K562 (cell line): ENCODE measurements around the gene MND1. TPM values are rescaled to one million over a fixed set of nuclear protein-coding genes. Genes with fewer than 3 reads are reported as not detected.

Experiments
- ATAC-seq: fragments of 200-7000 bp; cut with Tn5 transposase; 3 replicates; pipeline ENCODE4 v1.9.1; 2020; ENCODE audit warnings: moderate library complexity
- BruUV-seq: library from RNA; stranded (reverse); fragments of 400-500 nt; replicated peaks from 2 replicates; lab custom pipeline; 2021; lab: Mats Ljungman, UMichigan
- CTCF ChIA-PET: fragments of 300-600 bp; formaldehyde crosslinking; extraction: SDS; loops from one replicate; lab custom pipeline; 2021; ENCODE audit warnings: low intra/inter-chr PET ratio; lab: Yijun Ruan, JAX
- POLR2A ChIA-PET: fragments of 300-600, 350-650 bp; sonication (Branson Sonifier 250); formaldehyde crosslinking; extraction: SDS; loops from one replicate; lab custom pipeline; 2021; ENCODE audit warnings: antibody characterized with exemption, inconsistent platforms; lab: Yijun Ruan, JAX
- DNase-seq, 4 experiments: peaks; one replicate each; pipeline versions ENCODE4 v3.0.0 to v3.0.0-alpha.2; 2011 to 2018; ENCODE audit warnings: low spot score in 3 of 4, mixed read lengths in 3 of 4; ENCODE audit errors: extremely low read depth in 1 of 4
- FAIRE-seq: peaks from 2 replicates; lab custom pipeline; 2011; peaks lifted over from hg19 to GRCh38; lab: Jason Lieb, UNC
- H2AFZ ChIP-seq: 2 replicates; pipeline ENCODE4 v1.6.0; 2011; ENCODE audit warnings: low read depth, low read length, control low read depth, inconsistent platforms
- H3K27ac ChIP-seq: fragments of 200-600 bp; 3 replicates; pipeline ENCODE4 v1.8.0; 2011; ENCODE audit warnings: low read depth, mild to moderate bottlenecking, control low read depth, inconsistent platforms, low read length, moderate library complexity, mixed read lengths; ENCODE audit errors: extremely low read depth
- H3K27me3 ChIP-seq, 2 experiments: fragments of 300-600 bp in 1 of 2; 2 replicates in 1 of 2; 3 replicates in 1 of 2; pipeline versions ENCODE4 v1.6.0 to v1.8.0; 2011; ENCODE audit warnings: inconsistent platforms in 2 of 2, low read length in 2 of 2, mild to moderate bottlenecking in 1 of 2, mixed read lengths in 1 of 2, moderate library complexity in 1 of 2; ENCODE audit not compliant: control insufficient read depth in 2 of 2, insufficient read depth in 2 of 2
- H3K36me3 ChIP-seq: fragments of 300-600 bp; 3 replicates; pipeline ENCODE4 v1.8.0; 2011; ENCODE audit warnings: mild to moderate bottlenecking, low read length, inconsistent platforms; ENCODE audit not compliant: control insufficient read depth, insufficient read depth
- H3K4me1 ChIP-seq, 2 experiments: fragments of 200-600 bp in 1 of 2; replicated peaks in 1 of 2; 2 replicates in 1 of 2; 3 replicates in 1 of 2; pipeline versions ENCODE4 v1.5.1 to v1.8.0; 2011; ENCODE audit warnings: inconsistent platforms in 2 of 2, low read length in 2 of 2, mild to moderate bottlenecking in 1 of 2, mixed read lengths in 1 of 2, moderate library complexity in 1 of 2; ENCODE audit not compliant: control insufficient read depth in 2 of 2, insufficient read depth in 2 of 2
- H3K4me2 ChIP-seq: 2 replicates; pipeline ENCODE4 v1.6.1; 2011; ENCODE audit warnings: low read length, control low read depth, inconsistent platforms, mixed read lengths; ENCODE audit not compliant: insufficient read depth
- H3K4me3 ChIP-seq: fragments of 200-600 bp; sonication (generic), shearing (Covaris generic); 2 replicates; pipeline ENCODE4 v1.5.1; 2016; ENCODE audit warnings: control low read depth, inconsistent platforms
- H3K79me2 ChIP-seq: fragments of 200-600 bp; 3 replicates; pipeline ENCODE4 v1.8.0; 2011; ENCODE audit warnings: low read length, inconsistent platforms; ENCODE audit not compliant: control insufficient read depth, insufficient read depth
- H3K9ac ChIP-seq, 2 experiments: 2 replicates each; pipeline versions ENCODE4 v1.6.0 to v1.6.1; 2011; ENCODE audit warnings: low read depth in 2 of 2, low read length in 2 of 2, control low read depth in 1 of 2, inconsistent platforms in 1 of 2, mild to moderate bottlenecking in 1 of 2, mixed read lengths in 1 of 2; ENCODE audit not compliant: insufficient read depth in 1 of 2
- H3K9me1 ChIP-seq: one replicate; pipeline ENCODE4 v1.6.0; 2011; ENCODE audit warnings: inconsistent platforms, mild to moderate bottlenecking, low read length, moderate library complexity; ENCODE audit not compliant: control insufficient read depth, insufficient read depth
- H3K9me3 ChIP-seq: replicated peaks from 2 replicates; pipeline ENCODE4 v1.5.1; 2011; ENCODE audit warnings: low read depth, low read length, inconsistent platforms; ENCODE audit not compliant: control insufficient read depth, insufficient read depth
- H4K20me1 ChIP-seq: replicated peaks from 2 replicates; pipeline ENCODE4 v1.6.1; 2011; ENCODE audit warnings: low read length, inconsistent platforms, mixed read lengths; ENCODE audit not compliant: control insufficient read depth, insufficient read depth
- GABPA ChIP-seq: fragments of 200-800 bp; sonication (Bioruptor generic); conservative IDR thresholded peaks from 2 replicates; pipeline ENCODE4 v1.6.1; 2016; ENCODE audit warnings: low read depth, missing genetic modification characterization, missing compliant biosample characterization
- PHF20 ChIP-seq: fragments of 450-650 bp; IDR thresholded peaks from 2 replicates; pipeline ENCODE4 v1.6.1; 2018; ENCODE audit not compliant: partially characterized antibody
- PTTG1 ChIP-seq: fragments of 450-650 bp; IDR thresholded peaks from 2 replicates; pipeline ENCODE4 v1.6.1; 2016; ENCODE audit warnings: low read depth, mild to moderate bottlenecking, missing genetic modification characterization, missing compliant biosample characterization
- SPI1 ChIP-seq: IDR thresholded peaks from 2 replicates; pipeline ENCODE4 v1.6.1; 2011; ENCODE audit warnings: low read depth, low read length, control low read depth, borderline replicate concordance
- STAT5A ChIP-seq: IDR thresholded peaks from 2 replicates; pipeline ENCODE4 v1.6.1; 2012; ENCODE audit warnings: low read length, inconsistent platforms, borderline replicate concordance
- ZFP30 ChIP-seq: fragments of 250-450 bp; sonication (Bioruptor Pico); IDR thresholded peaks from 2 replicates; pipeline ENCODE4 v1.8.0; 2022; ENCODE audit warnings: moderate library complexity, mild to moderate bottlenecking, inconsistent platforms, borderline replicate concordance
- WGBS: fragments of 100-300 bp; shearing (Covaris generic); methylation state at CpG from one replicate; pipeline ENCODE4 v1.1.6; 2016; ENCODE audit warnings: low coverage, mixed read lengths; ENCODE audit not compliant: insufficient coverage; ENCODE audit errors: missing lambda C conversion rate; 5-methylcytosine and 5-hydroxymethylcytosine counted together
- in situ Hi-C: fragments of 300-500 bp; cut with MboI; formaldehyde crosslinking; loops from 4 replicates; pipeline ENCODE4 v1.15.0; 2018; ENCODE audit warnings: inconsistent platforms, mixed read lengths
- intact Hi-C: fragments of 100-400 bp; cut with micrococcal nuclease; formaldehyde crosslinking; loops from 2 replicates; pipeline ENCODE4 v1.14.2; 2022
- polyA plus RNA-seq, 8 experiments: library from polyadenylated mRNA; depleted of rRNA in 4 of 8; stranded (reverse) in 5 of 8; unstranded in 3 of 8; fragments of >200 nt; fragmentation: Nextera tagmentation in 2 of 8; fragmentation: Illumina TruSeq in 1 of 8; extraction: Ambion mirVana in 2 of 8; extraction: Trizol in 1 of 8; gene quantifications; 2 replicates each; pipeline versions ENCODE4 v1.2.1 to v1.2.3, GENCODE V29; 2011 to 2014; ENCODE audit warnings: inconsistent platforms in 1 of 8, missing spikeins in 1 of 8
- total RNA-seq, 7 experiments: library from RNA; depleted of rRNA in 6 of 7; stranded (reverse); fragments of >200 nt in 6 of 7; fragmentation: Illumina TruSeq in 2 of 7; extraction: Trizol in 2 of 7; gene quantifications; 2 replicates each; pipeline versions ENCODE4 v1.2.1 to v1.2.3, GENCODE V29; 2011 to 2021; ENCODE audit warnings: low replicate concordance in 1 of 7
- TF ChIP-seq, protein P1 (sequence below), 2 experiments: fragments of 200-800 bp in 1 of 2; sonication (Bioruptor generic) in 1 of 2; sonication (generic) in 1 of 2; formaldehyde crosslinking in 1 of 2; IDR thresholded peaks in 1 of 2; conservative IDR thresholded peaks in 1 of 2; 2 replicates each; pipeline versions ENCODE4 v1.5.0 to v1.6.1; 2016 to 2020; ENCODE audit warnings: missing compliant biosample characterization in 1 of 2, missing genetic modification characterization in 1 of 2, missing genetic modification reagents in 1 of 2
- TF ChIP-seq, protein P2 (sequence below): fragments of 450-650 bp; formaldehyde crosslinking; IDR thresholded peaks from 2 replicates; pipeline ENCODE4 v1.4.0; 2020; ENCODE audit warnings: mild to moderate bottlenecking, mixed read lengths

Gene MND1
- total and polyA plus RNA-seq, 9 of the 15 experiments (the other 6 are each of a cell fraction or from before 2014, with no cell fraction given): 35.3 to 94.1 (median 59.9) TPM

DNA sequence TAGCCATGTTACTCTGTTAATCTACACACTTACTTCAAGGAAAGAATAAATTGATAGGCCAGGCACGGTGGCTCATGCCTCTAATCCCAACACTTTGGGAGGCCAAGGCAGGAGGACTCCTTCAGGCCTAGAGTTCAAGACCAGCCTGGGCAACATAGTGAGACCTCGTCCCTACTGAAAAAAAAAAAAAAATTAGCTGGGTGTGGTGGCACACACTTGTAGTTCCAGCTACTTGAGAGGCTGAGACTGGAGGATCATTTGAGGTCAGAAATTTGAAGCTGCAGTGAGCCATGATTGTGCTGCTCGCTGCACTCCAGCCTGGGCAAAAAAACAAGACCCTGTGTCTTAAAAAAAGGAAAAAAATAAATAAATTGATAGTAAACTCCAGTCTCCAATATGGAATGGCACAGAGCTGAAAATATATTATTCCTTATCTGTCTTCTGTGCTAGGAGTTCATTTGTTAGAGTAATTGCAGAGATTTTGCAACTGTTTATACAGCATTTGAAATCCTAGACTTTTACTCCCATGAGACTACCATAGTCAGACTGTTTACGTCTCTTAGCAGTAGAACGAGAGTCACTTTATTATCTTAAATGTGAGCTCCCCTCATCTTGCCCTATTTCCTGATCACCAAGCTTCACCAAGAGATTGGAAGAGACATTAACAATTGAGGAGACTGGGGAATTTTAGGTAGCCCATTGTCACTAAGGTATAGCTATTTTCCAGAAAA lies 102.9 kb downstream of the MND1 start (continued):
- TF ChIP-seq, protein P1, sequence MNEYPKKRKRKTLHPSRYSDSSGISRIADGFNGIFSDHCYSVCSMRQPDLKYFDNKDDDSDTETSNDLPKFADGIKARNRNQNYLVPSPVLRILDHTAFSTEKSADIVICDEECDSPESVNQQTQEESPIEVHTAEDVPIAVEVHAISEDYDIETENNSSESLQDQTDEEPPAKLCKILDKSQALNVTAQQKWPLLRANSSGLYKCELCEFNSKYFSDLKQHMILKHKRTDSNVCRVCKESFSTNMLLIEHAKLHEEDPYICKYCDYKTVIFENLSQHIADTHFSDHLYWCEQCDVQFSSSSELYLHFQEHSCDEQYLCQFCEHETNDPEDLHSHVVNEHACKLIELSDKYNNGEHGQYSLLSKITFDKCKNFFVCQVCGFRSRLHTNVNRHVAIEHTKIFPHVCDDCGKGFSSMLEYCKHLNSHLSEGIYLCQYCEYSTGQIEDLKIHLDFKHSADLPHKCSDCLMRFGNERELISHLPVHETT (CRISPR knock-in tag; conservative IDR thresholded peaks at IDR 0.05 in 1 of 2, IDR thresholded peaks at IDR 0.05 in 1 of 2): no peak
- TF ChIP-seq, protein P2, sequence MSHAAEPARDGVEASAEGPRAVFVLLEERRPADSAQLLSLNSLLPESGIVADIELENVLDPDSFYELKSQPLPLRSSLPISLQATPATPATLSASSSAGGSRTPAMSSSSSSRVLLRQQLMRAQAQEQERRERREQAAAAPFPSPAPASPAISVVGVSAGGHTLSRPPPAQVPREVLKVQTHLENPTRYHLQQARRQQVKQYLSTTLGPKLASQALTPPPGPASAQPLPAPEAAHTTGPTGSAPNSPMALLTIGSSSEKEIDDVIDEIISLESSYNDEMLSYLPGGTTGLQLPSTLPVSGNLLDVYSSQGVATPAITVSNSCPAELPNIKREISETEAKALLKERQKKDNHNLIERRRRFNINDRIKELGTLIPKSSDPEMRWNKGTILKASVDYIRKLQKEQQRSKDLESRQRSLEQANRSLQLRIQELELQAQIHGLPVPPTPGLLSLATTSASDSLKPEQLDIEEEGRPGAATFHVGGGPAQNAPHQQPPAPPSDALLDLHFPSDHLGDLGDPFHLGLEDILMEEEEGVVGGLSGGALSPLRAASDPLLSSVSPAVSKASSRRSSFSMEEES: no peak

DNA sequence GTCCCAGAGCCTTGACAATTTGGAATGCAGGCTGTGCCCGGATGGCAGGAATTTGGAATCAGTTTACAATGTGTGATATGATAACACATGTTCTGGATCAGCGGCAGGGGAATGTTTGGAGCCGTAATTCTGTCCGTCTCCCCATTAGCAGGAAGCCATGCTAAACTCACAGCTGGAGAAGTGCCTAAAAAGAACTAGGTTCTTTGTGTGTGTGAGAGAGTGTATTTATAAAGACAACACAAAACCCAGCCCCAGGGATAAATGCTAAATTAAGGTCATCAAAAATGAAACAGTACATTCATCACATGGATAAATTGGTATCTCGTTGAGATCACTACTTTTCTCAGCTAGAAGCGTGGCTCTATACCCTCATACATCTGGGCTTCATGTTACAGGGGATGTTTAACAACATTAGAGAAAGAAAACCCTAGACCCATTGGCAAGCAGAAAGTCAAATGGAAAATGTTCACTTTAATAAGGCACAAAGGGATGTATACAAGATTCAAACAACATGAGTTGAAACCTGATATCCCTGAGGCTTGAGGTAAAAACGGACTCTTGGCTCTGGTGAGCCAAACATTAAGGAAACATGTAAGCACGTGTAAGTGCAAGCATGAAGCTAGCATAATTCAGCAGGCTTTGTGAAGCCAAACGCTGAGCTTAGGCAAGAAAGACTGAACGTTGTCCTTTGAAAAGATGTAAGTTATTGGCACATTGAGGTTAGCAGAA lies 103.7 kb downstream of the MND1 start:
- Histone ChIP-seq H3K27me3 (no peaks in the 10 kb centered on the region), H3K27ac (no peak overlapping the region), H3K9me1 (no peaks in the 10 kb centered on the region), H3K4me1 (peaks cover 0 to 4% of the 10 kb centered on the region in 2 experiments; a peak in 2 of 5 replicates), H3K4me3 (no peak overlapping the region), H4K20me1 (no peaks in the 10 kb centered on the region), H3K4me2 (no peak overlapping the region), H3K9ac (no peak overlapping the region), H3K9me3 (no peaks in the 10 kb centered on the region), H2AFZ (peak overlapping the region; percentile 63), H3K79me2 (no peaks in the 10 kb centered on the region), H3K36me3 (no peaks in the 10 kb centered on the region)
- ChIA-PET CTCF (no interaction called here), POLR2A (interaction anchor here (0.8 to 2.4 kb wide), 2 partner anchors 10 to 29 kb away, joined by 3 to 6 read pairs; no protein-coding TSS in a partner anchor)
- WGBS: 30% methylated on average over 10 of the region's 10 CpGs
- DNase-seq (no peak), ATAC-seq (0 out of 3 replicates have a peak, but pooled peaks have one; percentile 21), FAIRE-seq (peak; percentile 65)
- intact Hi-C loops (no loop called here), in situ Hi-C loops (no loop called here)
- no TSS peak for BruUV-seq
- TF ChIP-seq STAT5A (no peak), SPI1 (no peak), ZFP30 (CRISPR knock-in tag) (no peak), PHF20 (no peak), GABPA (tag) (no peak), PTTG1 (no peak)
